Measurements from ENCODE around the gene KIAA1614. TPM values are rescaled to one million over a fixed set of nuclear protein-coding genes. Genes with fewer than 3 reads are reported as not detected.

The KIAA1614 gene
- total and polyA plus RNA-seq, 5 donors from 2014 or later = 0.02 to 0.20 (median 0.05) TPM; not detected in 2

DNA sequence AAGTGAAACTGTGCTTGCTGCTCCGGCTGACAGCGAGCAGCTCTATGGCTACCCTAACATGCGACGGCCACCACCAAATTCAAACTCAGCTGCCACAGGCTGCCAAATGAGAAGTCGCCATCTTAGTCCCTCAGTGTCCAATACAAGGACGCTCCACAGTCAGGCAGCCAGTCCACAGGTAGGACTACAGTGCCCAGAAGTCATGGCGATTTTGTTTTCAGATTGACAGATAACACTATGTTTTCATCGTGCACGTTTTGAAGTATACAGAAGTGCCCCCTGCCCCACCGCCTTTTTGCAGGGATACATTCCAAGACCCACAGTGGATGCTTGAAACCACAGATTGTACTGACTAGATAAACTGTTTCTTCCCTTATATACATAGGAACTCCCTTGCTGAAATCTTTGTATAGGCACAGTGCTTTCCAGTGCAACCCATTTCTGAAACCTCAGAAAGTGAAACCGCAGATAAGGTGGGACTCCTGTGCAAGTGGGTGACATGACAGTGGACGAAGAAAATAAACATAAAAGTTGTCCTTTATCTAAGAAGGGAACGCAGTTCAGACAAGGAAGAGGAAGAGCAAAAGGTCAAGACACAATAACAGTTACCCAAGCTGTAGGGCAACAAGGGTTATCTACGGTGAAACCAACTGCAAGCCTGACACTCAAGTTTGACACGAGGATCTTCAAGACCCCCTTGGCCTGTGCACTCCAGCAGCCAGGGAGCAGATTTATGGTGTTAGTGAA lies 57.8 kb downstream of the KIAA1614 start:
- no peaks in the 10 kb centered on the region for H3K27me3 ChIP-seq (ENCODE audit: control insufficient read depth, insufficient read depth, low read length)
- no peak overlapping the region for H3K27ac ChIP-seq (ENCODE audit: insufficient read depth, low read length, poor library complexity, severe bottlenecking)
- H3K36me3 ChIP-seq (ENCODE audit: control insufficient read depth, insufficient read depth, low read length) = peaks cover 50% of the 10 kb centered on the region
- no peak for ATAC-seq (ENCODE audit: low read depth in 2 of 2)
- Mint-ChIP-seq H3K4me3 (no peak overlapping the region), H3K9me3 (no peaks in the 10 kb centered on the region), H3K27me3 (no peaks in the 10 kb centered on the region), H3K36me3 (peaks cover 63% of the 10 kb centered on the region), H3K27ac (peak overlapping the region; percentile 4 to 66 (median 7)), H3K4me1 (peaks cover 10 to 32% (median 17%) of the 10 kb centered on the region in 4 donors)
- DNase-seq = no peak
- H3K9me3 ChIP-seq (ENCODE audit: control insufficient read depth in 2 of 2, low read length in 2 of 2) = no peaks in the 10 kb centered on the region
- H3K4me1 ChIP-seq (ENCODE audit: control insufficient read depth, insufficient read depth, low read length, poor library complexity, severe bottlenecking) = no peaks in the 10 kb centered on the region
- H3K4me3 ChIP-seq (ENCODE audit: low read depth, low read length) = no peak overlapping the region

DNA sequence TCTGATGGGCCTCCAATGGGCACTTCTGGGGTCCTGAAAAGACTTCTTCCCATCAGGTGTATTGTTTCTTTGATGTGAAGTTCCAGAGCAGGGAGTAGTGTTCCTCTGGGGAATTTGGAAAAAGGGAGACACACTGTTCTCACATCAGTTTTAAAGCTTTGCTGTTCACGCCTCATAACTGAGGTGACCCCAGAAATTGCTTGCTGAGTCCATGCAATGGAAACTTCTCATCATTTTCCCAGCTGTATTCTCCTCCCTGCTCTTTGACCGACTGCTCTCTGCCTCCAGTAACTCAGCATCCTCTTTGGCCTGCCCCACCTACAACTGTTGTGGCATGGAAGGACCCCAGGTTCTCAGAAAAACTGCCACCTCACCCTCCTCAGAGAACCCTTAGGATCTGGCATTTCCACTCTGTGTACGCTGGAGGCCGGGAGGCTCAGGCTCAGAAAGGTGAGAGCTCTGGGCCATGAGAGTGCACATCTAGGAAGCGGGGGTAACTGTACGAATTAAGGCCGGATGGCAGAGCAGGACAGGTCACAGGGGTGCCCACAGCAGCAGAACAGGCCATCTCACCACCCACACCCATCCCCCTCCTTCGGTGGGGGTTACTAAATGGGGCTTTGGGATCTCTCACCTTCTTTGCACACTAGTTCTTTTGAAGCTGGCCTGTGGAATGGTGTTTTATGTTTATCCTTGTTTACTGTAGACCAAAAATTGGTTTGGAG lies 58.7 kb downstream of the KIAA1614 start:
- H3K27me3 Mint-ChIP-seq = no peaks in the 10 kb centered on the region
- H3K4me3 Mint-ChIP-seq = no peak overlapping the region
- H3K36me3 ChIP-seq (ENCODE audit: control insufficient read depth, insufficient read depth, low read length) = peaks cover 55% of the 10 kb centered on the region
- peak overlapping the region in 1 of 3 donors; percentile 66 for H3K27ac Mint-ChIP-seq
- no peak overlapping the region for H3K27ac ChIP-seq (ENCODE audit: insufficient read depth, low read length, poor library complexity, severe bottlenecking)
- no peak for DNase-seq
- no peaks in the 10 kb centered on the region for H3K9me3 Mint-ChIP-seq
- H3K9me3 ChIP-seq (ENCODE audit: control insufficient read depth in 2 of 2, low read length in 2 of 2) = no peaks in the 10 kb centered on the region
- no peaks in the 10 kb centered on the region for H3K27me3 ChIP-seq (ENCODE audit: control insufficient read depth, insufficient read depth, low read length)
- ATAC-seq (ENCODE audit: low read depth in 2 of 2) = no peak
- peaks cover 15 to 38% (median 20%) of the 10 kb centered on the region in 4 donors for H3K4me1 Mint-ChIP-seq
- no peak overlapping the region for H3K4me3 ChIP-seq (ENCODE audit: low read depth, low read length)
- H3K36me3 Mint-ChIP-seq = peaks cover 72% of the 10 kb centered on the region
- H3K4me1 ChIP-seq (ENCODE audit: control insufficient read depth, insufficient read depth, low read length, poor library complexity, severe bottlenecking) = no peaks in the 10 kb centered on the region

DNA sequence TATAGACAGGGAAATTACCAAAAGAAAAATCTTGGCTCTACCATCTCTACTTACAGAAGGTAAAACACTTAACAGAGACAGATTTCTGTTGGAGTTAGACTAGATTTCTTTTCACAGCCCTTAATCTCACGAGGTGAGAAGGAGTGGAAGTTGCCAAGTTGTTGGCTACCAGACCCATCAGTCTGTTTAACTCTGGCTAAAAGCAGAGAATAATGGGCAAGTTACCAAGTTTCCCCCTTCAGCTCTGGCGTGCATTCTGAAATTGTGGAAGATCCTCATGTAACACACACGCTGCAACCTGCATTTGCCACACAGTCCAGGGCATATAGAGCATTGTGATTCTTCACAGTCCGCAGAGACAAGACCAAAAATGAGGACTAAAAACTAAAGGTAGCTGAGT lies 60.7 kb downstream of the KIAA1614 start:
- Mint-ChIP-seq H3K9me3 (no peaks in the 10 kb centered on the region), H3K27me3 (no peaks in the 10 kb centered on the region), H3K36me3 (peaks cover 77% of the 10 kb centered on the region), H3K4me1 (peaks cover 11 to 42% (median 21%) of the 10 kb centered on the region in 4 donors), H3K4me3 (no peak overlapping the region), H3K27ac (peak overlapping the region in 1 of 3 donors; percentile 64)
- DNase-seq (no peak), ATAC-seq (ENCODE audit: low read depth in 2 of 2) (no peak)
- Histone ChIP-seq H3K4me1 (ENCODE audit: control insufficient read depth, insufficient read depth, low read length, poor library complexity, severe bottlenecking) (no peaks in the 10 kb centered on the region), H3K36me3 (ENCODE audit: control insufficient read depth, insufficient read depth, low read length) (peaks cover 63% of the 10 kb centered on the region), H3K27ac (ENCODE audit: insufficient read depth, low read length, poor library complexity, severe bottlenecking) (no peak overlapping the region), H3K9me3 (ENCODE audit: control insufficient read depth in 2 of 2, low read length in 2 of 2) (no peaks in the 10 kb centered on the region), H3K4me3 (ENCODE audit: low read depth, low read length) (no peak overlapping the region), H3K27me3 (ENCODE audit: control insufficient read depth, insufficient read depth, low read length) (no peaks in the 10 kb centered on the region)

DNA sequence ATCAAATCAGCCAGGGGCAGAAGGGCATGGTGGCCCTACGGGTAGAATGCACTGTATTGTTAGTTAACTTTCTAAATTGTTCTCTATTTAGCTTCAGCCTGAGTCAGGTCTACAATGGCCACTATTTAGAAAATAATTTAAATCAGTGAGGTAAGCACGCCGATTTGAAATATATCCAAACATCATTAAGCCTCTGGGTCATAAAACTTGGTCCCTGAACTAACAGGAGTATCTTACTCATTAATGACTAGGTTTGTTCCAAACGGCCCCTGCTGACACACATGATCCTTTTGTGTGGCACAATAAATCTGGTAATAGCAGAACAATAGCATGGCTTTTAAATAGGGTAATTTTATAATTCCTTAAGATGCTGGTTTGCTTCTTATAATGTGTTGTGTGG lies 61.5 kb downstream of the KIAA1614 start:
- Mint-ChIP-seq H3K27ac (peak overlapping the region; percentile 62 to 76 (median 64)), H3K9me3 (no peaks in the 10 kb centered on the region), H3K27me3 (no peaks in the 10 kb centered on the region), H3K36me3 (peaks cover 74% of the 10 kb centered on the region), H3K4me1 (peaks cover 11 to 42% (median 24%) of the 10 kb centered on the region in 4 donors), H3K4me3 (no peak overlapping the region)
- Histone ChIP-seq H3K4me1 (ENCODE audit: control insufficient read depth, insufficient read depth, low read length, poor library complexity, severe bottlenecking) (no peaks in the 10 kb centered on the region), H3K27me3 (ENCODE audit: control insufficient read depth, insufficient read depth, low read length) (no peaks in the 10 kb centered on the region), H3K9me3 (ENCODE audit: control insufficient read depth in 2 of 2, low read length in 2 of 2) (no peaks in the 10 kb centered on the region), H3K36me3 (ENCODE audit: control insufficient read depth, insufficient read depth, low read length) (peaks cover 67% of the 10 kb centered on the region), H3K4me3 (ENCODE audit: low read depth, low read length) (no peak overlapping the region), H3K27ac (ENCODE audit: insufficient read depth, low read length, poor library complexity, severe bottlenecking) (no peak overlapping the region)
- DNase-seq = no peak
- ATAC-seq (ENCODE audit: low read depth in 2 of 2) = no peak

DNA sequence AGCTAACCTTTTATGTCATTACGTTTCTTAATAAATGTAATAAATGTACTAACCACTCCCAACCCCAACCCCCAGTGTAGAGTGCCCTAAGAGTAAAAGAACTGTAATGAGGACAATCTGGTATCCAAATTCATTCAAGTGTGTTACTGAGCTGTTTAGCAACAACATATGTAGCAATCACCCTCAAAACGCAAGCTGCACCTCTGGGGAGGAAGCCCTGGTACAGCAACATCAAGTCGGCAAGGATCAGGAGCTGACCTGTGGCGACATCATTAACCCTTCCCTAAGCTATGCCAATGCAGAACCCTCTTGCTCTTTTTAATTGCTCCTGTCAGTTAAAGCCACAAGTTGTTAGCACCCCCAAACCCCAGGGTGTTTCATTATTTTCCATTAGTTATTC lies 62.9 kb downstream of the KIAA1614 start:
- H3K36me3 Mint-ChIP-seq = peaks cover 66% of the 10 kb centered on the region
- H3K9me3 Mint-ChIP-seq = no peaks in the 10 kb centered on the region
- no peak for ATAC-seq (ENCODE audit: low read depth in 2 of 2)
- no peak overlapping the region for H3K4me3 Mint-ChIP-seq
- no peak for DNase-seq
- no peak overlapping the region for H3K4me3 ChIP-seq (ENCODE audit: low read depth, low read length)
- H3K27me3 ChIP-seq (ENCODE audit: control insufficient read depth, insufficient read depth, low read length) = no peaks in the 10 kb centered on the region
- H3K27ac Mint-ChIP-seq = peak overlapping the region in 2 of 3 donors; percentile 3 to 33
- no peak overlapping the region for H3K27ac ChIP-seq (ENCODE audit: insufficient read depth, low read length, poor library complexity, severe bottlenecking)
- no peaks in the 10 kb centered on the region for H3K4me1 ChIP-seq (ENCODE audit: control insufficient read depth, insufficient read depth, low read length, poor library complexity, severe bottlenecking)
- peaks cover 11 to 46% (median 27%) of the 10 kb centered on the region in 4 donors for H3K4me1 Mint-ChIP-seq
- no peaks in the 10 kb centered on the region for H3K9me3 ChIP-seq (ENCODE audit: control insufficient read depth in 2 of 2, low read length in 2 of 2)
- H3K36me3 ChIP-seq (ENCODE audit: control insufficient read depth, insufficient read depth, low read length) = peaks cover 62% of the 10 kb centered on the region
- no peaks in the 10 kb centered on the region for H3K27me3 Mint-ChIP-seq

DNA sequence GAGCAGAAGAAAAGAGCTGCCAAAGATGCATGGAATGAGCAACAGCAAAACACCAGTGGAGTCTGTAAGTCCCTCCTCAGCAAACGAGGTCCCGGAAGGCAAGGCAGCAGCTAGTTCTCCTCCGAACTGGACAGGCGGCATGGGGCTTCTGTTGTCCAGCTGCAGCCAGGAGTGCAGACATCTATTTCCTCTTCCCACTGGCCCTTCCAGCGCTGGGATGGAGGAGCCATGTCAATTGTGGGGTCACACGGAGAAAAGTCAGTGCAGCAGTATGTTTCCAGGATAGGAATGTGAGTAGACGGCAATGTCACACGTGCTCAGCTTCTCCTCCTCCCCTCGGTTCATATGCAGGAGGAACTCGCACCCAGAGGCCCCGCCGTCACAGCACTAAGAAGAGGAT lies 63.5 kb downstream of the KIAA1614 start:
- H3K9me3 Mint-ChIP-seq = no peaks in the 10 kb centered on the region
- H3K27me3 Mint-ChIP-seq = no peaks in the 10 kb centered on the region
- H3K36me3 Mint-ChIP-seq = peaks cover 66% of the 10 kb centered on the region
- no peaks in the 10 kb centered on the region for H3K4me1 ChIP-seq (ENCODE audit: control insufficient read depth, insufficient read depth, low read length, poor library complexity, severe bottlenecking)
- DNase-seq = no peak
- H3K4me3 Mint-ChIP-seq = no peak overlapping the region
- H3K27me3 ChIP-seq (ENCODE audit: control insufficient read depth, insufficient read depth, low read length) = no peaks in the 10 kb centered on the region
- peaks cover 11 to 45% (median 27%) of the 10 kb centered on the region in 4 donors for H3K4me1 Mint-ChIP-seq
- peak overlapping the region in 1 of 3 donors; percentile 77 for H3K27ac Mint-ChIP-seq
- H3K27ac ChIP-seq (ENCODE audit: insufficient read depth, low read length, poor library complexity, severe bottlenecking) = no peak overlapping the region
- H3K9me3 ChIP-seq (ENCODE audit: control insufficient read depth in 2 of 2, low read length in 2 of 2) = no peaks in the 10 kb centered on the region
- peaks cover 62% of the 10 kb centered on the region for H3K36me3 ChIP-seq (ENCODE audit: control insufficient read depth, insufficient read depth, low read length)
- H3K4me3 ChIP-seq (ENCODE audit: low read depth, low read length) = no peak overlapping the region
- ATAC-seq (ENCODE audit: low read depth in 2 of 2) = no peak

DNA sequence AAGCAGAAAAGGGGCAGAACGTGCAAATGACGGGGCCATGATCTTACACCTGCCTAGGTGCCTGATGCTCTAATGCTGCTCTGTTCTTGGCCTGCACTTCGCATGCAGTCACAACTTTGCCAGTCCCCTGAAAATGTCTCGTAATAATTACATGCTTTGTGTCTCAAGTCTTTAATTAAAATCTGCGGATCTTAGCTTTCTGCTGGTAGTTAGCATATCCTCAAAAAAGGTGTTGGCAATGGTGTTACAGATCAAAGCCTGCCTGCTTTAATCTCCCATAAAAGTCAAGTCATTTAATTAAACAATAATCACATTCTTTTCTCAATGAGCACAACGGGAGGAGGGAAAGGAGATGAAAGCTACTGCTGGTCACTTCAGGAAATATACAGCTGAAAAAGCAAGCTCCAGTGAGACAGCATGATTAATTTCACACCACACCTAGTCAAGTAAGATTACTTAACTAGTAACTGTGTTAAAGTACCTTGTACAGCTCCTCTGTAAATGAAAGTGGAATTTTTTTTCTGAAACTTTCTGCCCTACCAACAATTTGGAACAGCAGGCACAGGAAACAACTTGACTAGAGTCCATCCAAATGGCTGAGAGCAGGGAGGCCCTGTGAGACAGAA lies 64.1 kb downstream of the KIAA1614 start:
- H3K27ac Mint-ChIP-seq = peak overlapping the region in 1 of 3 donors; percentile 77
- H3K36me3 ChIP-seq (ENCODE audit: control insufficient read depth, insufficient read depth, low read length) = peaks cover 66% of the 10 kb centered on the region

More for the DNA sequence above, 64.1 kb downstream of the KIAA1614 start:
- Histone ChIP-seq H3K4me1 (ENCODE audit: control insufficient read depth, insufficient read depth, low read length, poor library complexity, severe bottlenecking) (no peaks in the 10 kb centered on the region), H3K27me3 (ENCODE audit: control insufficient read depth, insufficient read depth, low read length) (no peaks in the 10 kb centered on the region), H3K9me3 (ENCODE audit: control insufficient read depth in 2 of 2, low read length in 2 of 2) (no peaks in the 10 kb centered on the region), H3K27ac (ENCODE audit: insufficient read depth, low read length, poor library complexity, severe bottlenecking) (no peak overlapping the region), H3K4me3 (ENCODE audit: low read depth, low read length) (no peak overlapping the region)
- Mint-ChIP-seq H3K4me3 (no peak overlapping the region), H3K27me3 (no peaks in the 10 kb centered on the region), H3K4me1 (peaks cover 11 to 45% (median 29%) of the 10 kb centered on the region in 4 donors), H3K9me3 (no peaks in the 10 kb centered on the region), H3K36me3 (peaks cover 64% of the 10 kb centered on the region)
- ATAC-seq (ENCODE audit: low read depth in 2 of 2) (no peak), DNase-seq (no peak)

All from CD4-positive, CD25-positive, alpha-beta regulatory T cell (primary cell).